SJSA1 (cell line): ENCODE measurements around the gene RPL3. TPM values are rescaled to one million over a fixed set of nuclear protein-coding genes. Genes with fewer than 3 reads are reported as not detected.

ENCODE experiments used
- DNase-seq, 2 experiments: peaks; one replicate each; pipeline ENCODE4 v3.0.0-alpha.2; 2015 to 2020; ENCODE audit warnings: low spot score in 2 of 2, low read depth in 1 of 2
- H3K27ac ChIP-seq: fragments of 250-450 bp; sonication (Bioruptor Pico); 2 replicates; pipeline ENCODE4 v1.5.1; 2020; ENCODE audit warnings: mild to moderate bottlenecking, moderate library complexity
- H3K27me3 ChIP-seq: fragments of 250-450 bp; sonication (Bioruptor Pico); replicated peaks from 2 replicates; pipeline ENCODE4 v1.5.1; 2020; ENCODE audit warnings: mild to moderate bottlenecking, moderate library complexity
- H3K36me3 ChIP-seq: fragments of 250-450 bp; sonication (Bioruptor Pico); 2 replicates; pipeline ENCODE4 v1.5.1; 2020; ENCODE audit warnings: mild to moderate bottlenecking
- H3K4me1 ChIP-seq: fragments of 250-450 bp; sonication (Bioruptor Pico); replicated peaks from 2 replicates; pipeline ENCODE4 v1.6.1; 2021; ENCODE audit warnings: mild to moderate bottlenecking
- H3K4me3 ChIP-seq: fragments of 250-450 bp; sonication (Bioruptor Pico); 2 replicates; pipeline ENCODE4 v1.5.1; 2020; ENCODE audit warnings: mild to moderate bottlenecking
- H3K9me3 ChIP-seq: fragments of 250-450 bp; sonication (Bioruptor Pico); replicated peaks from 2 replicates; pipeline ENCODE4 v1.5.1; 2020; ENCODE audit warnings: mild to moderate bottlenecking
- total RNA-seq: library from RNA; depleted of rRNA; stranded (reverse); fragments of >200 nt; shearing (Covaris generic); gene quantifications from 2 replicates; pipeline ENCODE4 v1.2.3, GENCODE V29; 2014; rRNA removed

The RPL3 gene
- total RNA-seq, 1 experiment from 2014 or later, result 1,435 TPM

DNA sequence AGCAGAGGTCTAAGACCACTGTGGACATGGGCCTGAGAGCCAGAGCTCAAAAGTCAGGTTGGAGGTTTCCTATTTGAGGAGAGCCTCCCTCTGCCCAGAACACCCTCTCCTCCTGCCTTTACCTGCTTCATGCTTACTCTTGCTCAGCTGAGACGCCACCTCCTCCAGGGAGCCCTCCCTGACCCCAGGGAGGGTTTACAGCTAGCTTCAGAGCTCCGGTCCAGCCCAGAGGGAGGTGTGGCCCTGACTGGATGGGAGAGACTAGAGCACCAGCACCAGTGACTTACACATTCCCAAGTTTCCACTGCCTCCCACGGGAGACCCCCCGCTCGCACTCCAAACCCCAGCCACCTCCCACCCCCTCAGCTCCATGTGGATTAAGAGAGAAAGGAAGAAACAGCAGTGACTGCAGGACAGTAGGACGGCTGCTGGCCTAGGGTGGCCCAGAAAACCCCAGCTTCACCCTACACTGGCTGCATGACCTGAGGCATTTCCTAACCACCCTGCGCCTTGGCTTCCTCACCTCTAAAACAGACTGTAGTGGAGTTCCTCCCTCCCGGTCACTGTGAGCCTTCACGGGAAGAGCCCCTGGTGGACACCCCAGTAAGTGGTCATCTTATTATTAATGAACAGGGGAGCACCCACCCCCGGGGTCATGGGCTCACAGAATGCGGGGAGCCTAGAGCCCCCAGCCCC is 50.2 kb downstream of the RPL3 start:
- Histone ChIP-seq H3K27ac (no peak overlapping the region), H3K9me3 (peaks cover 3% of the 10 kb centered on the region; the same call in 1 of the 2 replicates), H3K27me3 (no peaks in the 10 kb centered on the region), H3K4me1 (peaks cover 4% of the 10 kb centered on the region; the same call in 1 of the 2 replicates), H3K4me3 (no peak overlapping the region), H3K36me3 (no peaks in the 10 kb centered on the region)
- DNase-seq, result no peak

DNA sequence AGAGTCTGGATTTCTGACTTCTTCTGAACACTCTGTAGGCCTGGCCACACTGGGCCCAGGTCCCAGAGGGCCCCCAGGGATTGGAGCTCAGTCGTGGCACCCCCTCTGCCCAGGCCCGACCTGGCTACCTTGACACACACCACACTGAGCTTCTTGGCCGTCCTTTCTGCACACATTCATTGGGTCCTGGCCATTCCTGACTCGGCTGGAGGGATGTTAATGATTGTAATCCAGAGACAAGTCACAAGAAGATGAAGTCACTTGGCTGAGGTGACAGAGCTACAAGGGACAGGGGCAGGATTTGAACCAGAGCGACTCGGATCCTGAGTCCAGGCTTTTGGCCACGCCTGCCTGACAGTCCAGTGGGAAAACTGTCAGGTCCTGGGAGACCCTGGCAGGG is 50.8 kb downstream of the RPL3 start:
- Histone ChIP-seq H3K27me3 (no peaks in the 10 kb centered on the region), H3K9me3 (peaks cover 3% of the 10 kb centered on the region; the same call in 1 of the 2 replicates), H3K4me1 (peaks cover 4% of the 10 kb centered on the region; the same call in 1 of the 2 replicates), H3K4me3 (no peak overlapping the region), H3K36me3 (no peaks in the 10 kb centered on the region), H3K27ac (no peak overlapping the region)
- no peak for DNase-seq

GRCh38 chr22:39267974-39268373 is 51.4 kb downstream of the RPL3 start:
- Histone ChIP-seq H3K9me3 (peaks cover 3% of the 10 kb centered on the region; the same call in 1 of the 2 replicates), H3K27me3 (no peaks in the 10 kb centered on the region), H3K27ac (no peak overlapping the region), H3K36me3 (no peaks in the 10 kb centered on the region), H3K4me1 (peaks cover 4% of the 10 kb centered on the region; the same call in 1 of the 2 replicates), H3K4me3 (no peak overlapping the region)
- DNase-seq, result no peak

GRCh38 chr22:39266398-39267030 is 52.9 kb downstream of the RPL3 start:
- H3K27ac ChIP-seq, result no peak overlapping the region
- no peak overlapping the region for H3K4me3 ChIP-seq
- peaks cover 4% of the 10 kb centered on the region; the same call in 1 of the 2 replicates for H3K4me1 ChIP-seq
- H3K36me3 ChIP-seq, result no peaks in the 10 kb centered on the region
- no peak for DNase-seq
- H3K9me3 ChIP-seq, result peaks cover 6% of the 10 kb centered on the region
- no peaks in the 10 kb centered on the region for H3K27me3 ChIP-seq

DNA sequence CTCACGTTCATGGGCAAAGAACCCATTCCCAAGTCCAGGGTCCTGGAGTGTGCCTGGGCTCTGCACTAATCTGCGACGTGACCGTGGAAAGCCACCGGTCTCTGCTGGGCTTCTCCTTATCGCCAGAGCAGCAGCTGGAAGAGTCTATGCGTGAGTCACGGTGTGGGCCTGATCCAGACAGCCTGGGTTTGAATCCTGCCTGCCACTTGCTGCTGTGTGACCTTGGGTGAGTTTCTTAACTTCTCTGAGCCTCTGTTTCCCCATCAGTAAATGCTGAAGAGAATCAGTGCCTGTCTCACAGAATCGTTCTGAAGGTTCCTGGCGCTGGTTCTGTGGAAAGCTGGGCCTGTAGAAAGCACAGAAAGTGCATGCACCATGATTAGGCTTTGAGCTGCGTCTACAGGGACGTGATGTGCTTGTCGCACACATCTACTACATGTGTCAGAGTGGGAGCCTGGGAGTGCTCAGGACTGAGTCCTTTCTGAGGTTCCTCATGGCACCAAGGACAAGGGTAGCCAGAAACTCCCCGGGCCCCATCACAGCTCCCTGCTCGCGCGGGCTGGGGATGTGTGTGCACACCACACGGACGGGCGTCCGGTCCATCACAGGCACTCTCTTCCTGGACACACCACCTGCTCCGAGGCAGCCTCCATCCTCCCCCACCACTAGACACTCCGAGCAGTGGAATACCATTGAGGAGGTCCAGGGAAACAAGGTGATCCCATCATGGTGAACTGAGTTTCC is 54.1 kb downstream of the RPL3 start:
- H3K4me1 ChIP-seq, result peaks cover 1% of the 10 kb centered on the region; the same call in 1 of the 2 replicates
- H3K27ac ChIP-seq, result no peak overlapping the region
- peaks cover 7% of the 10 kb centered on the region; the same call in 1 of the 2 replicates for H3K9me3 ChIP-seq
- H3K27me3 ChIP-seq, result no peaks in the 10 kb centered on the region
- H3K4me3 ChIP-seq, result no peak overlapping the region
- no peak for DNase-seq
- H3K36me3 ChIP-seq, result no peaks in the 10 kb centered on the region

DNA sequence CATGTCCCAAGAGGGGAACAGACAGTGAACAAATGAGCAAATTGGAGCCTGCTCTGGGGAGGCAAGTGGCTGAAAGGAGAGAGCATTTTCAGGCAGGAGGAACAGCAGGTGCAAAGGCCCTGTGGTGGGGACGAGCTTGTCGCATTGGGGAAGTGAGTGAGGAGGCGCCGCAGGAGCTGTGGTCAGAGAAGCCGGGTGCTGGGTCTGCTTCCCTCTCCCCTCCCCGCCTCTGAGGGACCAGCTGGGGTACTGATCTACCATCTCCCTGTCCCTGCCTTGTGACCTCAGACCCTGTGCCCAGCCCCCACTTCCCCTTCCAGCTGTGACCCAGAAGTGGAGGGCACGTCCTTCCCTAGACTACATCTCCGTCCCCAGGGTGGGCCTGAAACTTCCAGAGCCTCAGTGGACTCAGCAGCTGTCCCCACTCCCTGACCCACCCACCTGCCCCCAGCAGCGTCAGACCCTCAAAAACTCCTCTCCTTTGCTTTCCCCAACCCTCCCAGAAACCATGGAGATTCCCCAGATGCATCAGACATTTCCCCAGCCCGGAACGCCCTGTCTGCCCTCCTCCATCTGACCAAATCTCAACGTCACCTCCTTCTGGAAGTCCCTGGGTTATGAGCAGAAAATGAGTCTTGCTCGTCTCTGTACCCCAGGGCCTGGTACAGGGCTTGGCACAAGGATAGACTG is 54.9 kb downstream of the RPL3 start:
- H3K27me3 ChIP-seq, result no peaks in the 10 kb centered on the region
- no peaks in the 10 kb centered on the region for H3K36me3 ChIP-seq
- DNase-seq, result no peak
- H3K9me3 ChIP-seq, result peaks cover 7% of the 10 kb centered on the region; the same call in 1 of the 2 replicates
- H3K4me1 ChIP-seq, result no peaks in the 10 kb centered on the region
- H3K4me3 ChIP-seq, result no peak overlapping the region
- H3K27ac ChIP-seq, result no peak overlapping the region

GRCh38 chr22:39263626-39264348 is 55.6 kb downstream of the RPL3 start:
- H3K4me3 ChIP-seq, result no peak overlapping the region
- H3K9me3 ChIP-seq, result peaks cover 7% of the 10 kb centered on the region; the same call in 1 of the 2 replicates
- H3K4me1 ChIP-seq, result no peaks in the 10 kb centered on the region

More at GRCh38 chr22:39263626-39264348, 55.6 kb downstream of the RPL3 start:
- no peak for DNase-seq
- Histone ChIP-seq H3K27me3 (no peaks in the 10 kb centered on the region), H3K36me3 (no peaks in the 10 kb centered on the region), H3K27ac (no peak overlapping the region)

Other genes with a start within 250 kb of the RPL3 start
- 7.0 and 13.9 TPM in 2 replicates for gene APOBEC3G, start 242.3 kb downstream of the RPL3 start, total RNA-seq
- 1.4 TPM in 1 of 2 replicates, not detected in the other for gene APOBEC3H, start 222.4 kb downstream of the RPL3 start, total RNA-seq
- gene CBX7, start 166.9 kb downstream of the RPL3 start, total RNA-seq, result 5.5 and 6.3 TPM in 2 replicates
- gene PDGFB, start 74.6 kb downstream of the RPL3 start, total RNA-seq, result 0.13 TPM in 1 of 2 replicates, not detected in the other
- 8.4 and 18.6 TPM in 2 replicates for gene SYNGR1, start 30.4 kb upstream of the RPL3 start, total RNA-seq
- 9.7 and 33.3 TPM in 2 replicates for gene TAB1, start 80.2 kb upstream of the RPL3 start, total RNA-seq
- gene MGAT3, start 137.4 kb upstream of the RPL3 start, total RNA-seq, result 3.9 and 4.3 TPM in 2 replicates
- gene MIEF1, start 182.7 kb upstream of the RPL3 start, total RNA-seq, result 20.9 and 22.9 TPM in 2 replicates
- gene ATF4, start 200.9 kb upstream of the RPL3 start, total RNA-seq, result 225 and 281 TPM in 2 replicates
- 177 and 263 TPM in 2 replicates for gene RPS19BP1, start 213.1 kb upstream of the RPL3 start, total RNA-seq